Measurements from ENCODE around the gene CNTNAP2. TPM values are rescaled to one million over a fixed set of nuclear protein-coding genes. Genes with fewer than 3 reads are reported as not detected.

Gene CNTNAP2
- total and polyA plus RNA-seq, 4 donors = 0.14 to 2.3 (median 1.1) TPM

DNA sequence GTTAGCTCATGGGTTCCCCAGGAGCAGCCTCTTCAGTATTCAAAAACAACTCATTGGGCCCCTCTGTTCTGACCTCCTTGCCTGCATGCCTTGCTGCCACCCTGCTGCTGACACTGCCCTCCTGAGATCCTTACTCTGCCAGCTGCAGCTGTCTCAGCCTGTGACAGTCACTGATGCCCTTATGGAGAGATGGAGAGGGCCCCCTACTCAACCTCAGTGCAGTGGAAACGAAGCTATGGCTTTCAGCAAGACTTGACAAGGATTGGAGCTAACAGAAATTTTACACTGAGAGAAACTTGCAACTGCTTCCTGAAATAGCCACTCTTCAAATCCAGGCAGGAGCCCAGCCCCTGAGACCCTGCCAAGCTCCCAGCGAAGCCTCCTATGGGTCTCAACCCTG is 1795.7 kb downstream of the CNTNAP2 start:
- peaks cover 0 to 4% (median 0%) of the 10 kb centered on the region in 4 donors for H3K27me3 ChIP-seq (ENCODE audit: control insufficient read depth in 4 of 4, insufficient read depth in 4 of 4, low read length in 3 of 4)
- no peak overlapping the region for H3K4me3 ChIP-seq (ENCODE audit: low read depth in 1 of 3, low read length in 3 of 3)
- whole genome bisulfite sequencing = 55% methylated on average over 2 of the region's 2 CpGs
- no peaks in the 10 kb centered on the region for H3K36me3 ChIP-seq (ENCODE audit: control insufficient read depth in 4 of 4, insufficient read depth in 3 of 4, low read depth in 1 of 4, low read length in 3 of 4)
- no peak overlapping the region for H3K27ac ChIP-seq (ENCODE audit: low read depth in 1 of 2, low read length in 2 of 2)
- no peak for DNase-seq (ENCODE audit: low spot score)
- TF ChIP-seq, protein P1, sequence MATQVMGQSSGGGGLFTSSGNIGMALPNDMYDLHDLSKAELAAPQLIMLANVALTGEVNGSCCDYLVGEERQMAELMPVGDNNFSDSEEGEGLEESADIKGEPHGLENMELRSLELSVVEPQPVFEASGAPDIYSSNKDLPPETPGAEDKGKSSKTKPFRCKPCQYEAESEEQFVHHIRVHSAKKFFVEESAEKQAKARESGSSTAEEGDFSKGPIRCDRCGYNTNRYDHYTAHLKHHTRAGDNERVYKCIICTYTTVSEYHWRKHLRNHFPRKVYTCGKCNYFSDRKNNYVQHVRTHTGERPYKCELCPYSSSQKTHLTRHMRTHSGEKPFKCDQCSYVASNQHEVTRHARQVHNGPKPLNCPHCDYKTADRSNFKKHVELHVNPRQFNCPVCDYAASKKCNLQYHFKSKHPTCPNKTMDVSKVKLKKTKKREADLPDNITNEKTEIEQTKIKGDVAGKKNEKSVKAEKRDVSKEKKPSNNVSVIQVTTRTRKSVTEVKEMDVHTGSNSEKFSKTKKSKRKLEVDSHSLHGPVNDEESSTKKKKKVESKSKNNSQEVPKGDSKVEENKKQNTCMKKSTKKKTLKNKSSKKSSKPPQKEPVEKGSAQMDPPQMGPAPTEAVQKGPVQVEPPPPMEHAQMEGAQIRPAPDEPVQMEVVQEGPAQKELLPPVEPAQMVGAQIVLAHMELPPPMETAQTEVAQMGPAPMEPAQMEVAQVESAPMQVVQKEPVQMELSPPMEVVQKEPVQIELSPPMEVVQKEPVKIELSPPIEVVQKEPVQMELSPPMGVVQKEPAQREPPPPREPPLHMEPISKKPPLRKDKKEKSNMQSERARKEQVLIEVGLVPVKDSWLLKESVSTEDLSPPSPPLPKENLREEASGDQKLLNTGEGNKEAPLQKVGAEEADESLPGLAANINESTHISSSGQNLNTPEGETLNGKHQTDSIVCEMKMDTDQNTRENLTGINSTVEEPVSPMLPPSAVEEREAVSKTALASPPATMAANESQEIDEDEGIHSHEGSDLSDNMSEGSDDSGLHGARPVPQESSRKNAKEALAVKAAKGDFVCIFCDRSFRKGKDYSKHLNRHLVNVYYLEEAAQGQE (IDR thresholded peaks at IDR 0.05) = no peak
- TF ChIP-seq TAF1 (conservative IDR thresholded peaks at IDR 0.05) = no peak
- TF ChIP-seq SP1 (IDR thresholded peaks at IDR 0.05) = no peak
- TF ChIP-seq EGR1 (IDR thresholded peaks at IDR 0.05; ENCODE audit: low read depth in 2 of 2) = no peak
- TF ChIP-seq GABPA (IDR thresholded peaks at IDR 0.05 in 1 of 2, conservative IDR thresholded peaks at IDR 0.05 in 1 of 2) = no peak
- TF ChIP-seq HNF4G (IDR thresholded peaks at IDR 0.05) = no peak
- TF ChIP-seq, protein P2, sequence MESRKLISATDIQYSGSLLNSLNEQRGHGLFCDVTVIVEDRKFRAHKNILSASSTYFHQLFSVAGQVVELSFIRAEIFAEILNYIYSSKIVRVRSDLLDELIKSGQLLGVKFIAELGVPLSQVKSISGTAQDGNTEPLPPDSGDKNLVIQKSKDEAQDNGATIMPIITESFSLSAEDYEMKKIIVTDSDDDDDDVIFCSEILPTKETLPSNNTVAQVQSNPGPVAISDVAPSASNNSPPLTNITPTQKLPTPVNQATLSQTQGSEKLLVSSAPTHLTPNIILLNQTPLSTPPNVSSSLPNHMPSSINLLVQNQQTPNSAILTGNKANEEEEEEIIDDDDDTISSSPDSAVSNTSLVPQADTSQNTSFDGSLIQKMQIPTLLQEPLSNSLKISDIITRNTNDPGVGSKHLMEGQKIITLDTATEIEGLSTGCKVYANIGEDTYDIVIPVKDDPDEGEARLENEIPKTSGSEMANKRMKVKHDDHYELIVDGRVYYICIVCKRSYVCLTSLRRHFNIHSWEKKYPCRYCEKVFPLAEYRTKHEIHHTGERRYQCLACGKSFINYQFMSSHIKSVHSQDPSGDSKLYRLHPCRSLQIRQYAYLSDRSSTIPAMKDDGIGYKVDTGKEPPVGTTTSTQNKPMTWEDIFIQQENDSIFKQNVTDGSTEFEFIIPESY (IDR thresholded peaks at IDR 0.05) = no peak
- no peak for TF ChIP-seq YY1 (IDR thresholded peaks at IDR 0.05)
- no peaks in the 10 kb centered on the region for H3K4me1 ChIP-seq (ENCODE audit: control insufficient read depth in 4 of 4, insufficient read depth in 4 of 4, low read length in 3 of 4)
- no peaks in the 10 kb centered on the region for H3K9me3 ChIP-seq (ENCODE audit: control insufficient read depth in 4 of 4, low read length in 3 of 4)
- no peak overlapping the region for H3K9ac ChIP-seq (ENCODE audit: low read depth in 1 of 2, low read length in 2 of 2)

DNA sequence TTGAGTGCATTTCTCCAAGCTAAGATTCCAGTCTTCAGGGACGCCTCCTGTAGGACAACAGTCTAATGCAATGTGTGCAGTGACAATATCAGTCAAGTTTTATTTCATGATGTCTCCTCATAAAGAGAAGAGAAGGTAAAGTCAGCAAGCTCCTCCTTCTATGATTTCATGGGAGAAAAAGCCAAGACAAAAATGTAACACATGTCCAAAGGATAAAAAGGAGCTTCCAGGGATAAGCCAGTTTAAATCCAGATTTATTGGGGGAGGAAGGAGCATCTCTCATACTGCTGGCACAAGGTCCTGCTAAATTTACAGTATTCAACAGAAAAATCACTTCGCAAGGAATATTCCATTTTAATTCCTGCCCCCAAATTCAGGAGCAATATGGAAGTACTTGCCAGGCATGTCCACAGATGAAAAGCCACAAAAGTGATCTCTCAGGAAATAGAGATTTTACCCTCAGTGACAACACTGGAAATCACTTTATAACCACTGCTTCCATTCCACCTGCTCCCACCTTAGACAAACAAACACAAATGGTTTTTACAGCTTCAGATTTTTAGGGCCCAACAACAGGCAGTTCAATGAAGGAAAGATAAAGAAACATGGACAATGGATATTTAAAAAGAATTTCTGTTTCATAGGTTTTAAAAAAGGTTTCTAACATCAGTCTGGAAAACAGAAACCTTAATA is 1796.5 kb downstream of the CNTNAP2 start:
- TF ChIP-seq, protein P2 (IDR thresholded peaks at IDR 0.05) = no peak
- TF ChIP-seq, protein P1 (IDR thresholded peaks at IDR 0.05) = no peak
- TF ChIP-seq HNF4G (IDR thresholded peaks at IDR 0.05) (no peak), YY1 (IDR thresholded peaks at IDR 0.05) (no peak), FOXA2 (IDR thresholded peaks at IDR 0.05) (no peak), EGR1 (IDR thresholded peaks at IDR 0.05; ENCODE audit: low read depth in 2 of 2) (no peak), RAD21 (IDR thresholded peaks at IDR 0.05) (no peak), SP1 (IDR thresholded peaks at IDR 0.05) (no peak), TAF1 (conservative IDR thresholded peaks at IDR 0.05) (no peak), JUND (IDR thresholded peaks at IDR 0.05) (no peak), NR2F2 (IDR thresholded peaks at IDR 0.05) (no peak)
- TF ChIP-seq, protein P3, sequence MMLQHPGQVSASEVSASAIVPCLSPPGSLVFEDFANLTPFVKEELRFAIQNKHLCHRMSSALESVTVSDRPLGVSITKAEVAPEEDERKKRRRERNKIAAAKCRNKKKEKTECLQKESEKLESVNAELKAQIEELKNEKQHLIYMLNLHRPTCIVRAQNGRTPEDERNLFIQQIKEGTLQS (IDR thresholded peaks at IDR 0.05) = no peak
- TF ChIP-seq, protein P4, sequence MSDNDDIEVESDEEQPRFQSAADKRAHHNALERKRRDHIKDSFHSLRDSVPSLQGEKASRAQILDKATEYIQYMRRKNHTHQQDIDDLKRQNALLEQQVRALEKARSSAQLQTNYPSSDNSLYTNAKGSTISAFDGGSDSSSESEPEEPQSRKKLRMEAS (IDR thresholded peaks at IDR 0.05) = no peak
- peaks cover 0 to 4% (median 0%) of the 10 kb centered on the region in 4 donors for H3K27me3 ChIP-seq (ENCODE audit: control insufficient read depth in 4 of 4, insufficient read depth in 4 of 4, low read length in 3 of 4)
- H3K4me3 ChIP-seq (ENCODE audit: low read depth in 1 of 3, low read length in 3 of 3) = no peak overlapping the region
- WGBS = 64% methylated on average over 2 of the region's 2 CpGs
- no peaks in the 10 kb centered on the region for H3K9me3 ChIP-seq (ENCODE audit: control insufficient read depth in 4 of 4, low read length in 3 of 4)
- DNase-seq (ENCODE audit: low spot score) = no peak
- H3K9ac ChIP-seq (ENCODE audit: low read depth in 1 of 2, low read length in 2 of 2) = no peak overlapping the region
- H3K27ac ChIP-seq (ENCODE audit: low read depth in 1 of 2, low read length in 2 of 2) = no peak overlapping the region
- H3K4me1 ChIP-seq (ENCODE audit: control insufficient read depth in 4 of 4, insufficient read depth in 4 of 4, low read length in 3 of 4) = no peaks in the 10 kb centered on the region
- no peaks in the 10 kb centered on the region for H3K36me3 ChIP-seq (ENCODE audit: control insufficient read depth in 4 of 4, insufficient read depth in 3 of 4, low read depth in 1 of 4, low read length in 3 of 4)
